ENCODE results near the gene R3HDM2.
"Not testable (repeated sequence)": the region's sequence is repeated elsewhere in the genome, so short reads cannot be mapped to it uniquely, and the experiment has no call there.

- not testable (repeated sequence) for TF ChIP-seq POLR2A (IDR thresholded peaks at IDR 0.05)
- TF ChIP-seq, protein P1, sequence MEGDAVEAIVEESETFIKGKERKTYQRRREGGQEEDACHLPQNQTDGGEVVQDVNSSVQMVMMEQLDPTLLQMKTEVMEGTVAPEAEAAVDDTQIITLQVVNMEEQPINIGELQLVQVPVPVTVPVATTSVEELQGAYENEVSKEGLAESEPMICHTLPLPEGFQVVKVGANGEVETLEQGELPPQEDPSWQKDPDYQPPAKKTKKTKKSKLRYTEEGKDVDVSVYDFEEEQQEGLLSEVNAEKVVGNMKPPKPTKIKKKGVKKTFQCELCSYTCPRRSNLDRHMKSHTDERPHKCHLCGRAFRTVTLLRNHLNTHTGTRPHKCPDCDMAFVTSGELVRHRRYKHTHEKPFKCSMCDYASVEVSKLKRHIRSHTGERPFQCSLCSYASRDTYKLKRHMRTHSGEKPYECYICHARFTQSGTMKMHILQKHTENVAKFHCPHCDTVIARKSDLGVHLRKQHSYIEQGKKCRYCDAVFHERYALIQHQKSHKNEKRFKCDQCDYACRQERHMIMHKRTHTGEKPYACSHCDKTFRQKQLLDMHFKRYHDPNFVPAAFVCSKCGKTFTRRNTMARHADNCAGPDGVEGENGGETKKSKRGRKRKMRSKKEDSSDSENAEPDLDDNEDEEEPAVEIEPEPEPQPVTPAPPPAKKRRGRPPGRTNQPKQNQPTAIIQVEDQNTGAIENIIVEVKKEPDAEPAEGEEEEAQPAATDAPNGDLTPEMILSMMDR (IDR thresholded peaks at IDR 0.05), result not testable (repeated sequence)
These were observed 94.5 kb downstream of the R3HDM2 start for GRCh38 chr12:57336299-57336698.

Measured in transverse colon (tissue), 3 donors.